SIG-M5 treated with dmso at 0.1 percent for 504 hours (cell line): ENCODE measurements around the gene TBC1D14.
"Not testable (repeated sequence)": the region's sequence is repeated elsewhere in the genome, so short reads cannot be mapped to it uniquely, and the experiment has no call there.

Source experiments
- DNase-seq: peaks from one replicate; lab custom pipeline; 2025; ENCODE audit not compliant: unreplicated experiment; lab: John Stamatoyannopoulos, UW

The TBC1D14 gene

GRCh38 chr4:6889736-6890324, 19.8 kb upstream of the TBC1D14 start:
- no peak for DNase-seq

GRCh38 chr4:6890358-6890757, 19.3 kb upstream of the TBC1D14 start:
- no peak for DNase-seq

GRCh38 chr4:6890971-6891370, 18.7 kb upstream of the TBC1D14 start:
- DNase-seq: not testable (repeated sequence)

GRCh38 chr4:6891436-6892170, 18.0 kb upstream of the TBC1D14 start:
- DNase-seq: peak; percentile 27

- DNase-seq: no peak
Measured at GRCh38 chr4:6892190-6892908, 17.3 kb upstream of the TBC1D14 start.

GRCh38 chr4:6892909-6893202, 16.8 kb upstream of the TBC1D14 start:
- DNase-seq: no peak

- peak; percentile 42 for DNase-seq
Measured at GRCh38 chr4:6893449-6894085, 16.1 kb upstream of the TBC1D14 start.

GRCh38 chr4:6894086-6894478, 15.5 kb upstream of the TBC1D14 start:
- DNase-seq: no peak

- no peak for DNase-seq
Measured at GRCh38 chr4:6894528-6895498, 14.8 kb upstream of the TBC1D14 start.

- DNase-seq: no peak
Measured at GRCh38 chr4:6896035-6896434, 13.6 kb upstream of the TBC1D14 start.

- DNase-seq: no peak
Measured at GRCh38 chr4:6898763-6899162, 10.9 kb upstream of the TBC1D14 start.

GRCh38 chr4:6900181-6900812, 9.3 kb upstream of the TBC1D14 start:
- no peak for DNase-seq

- no peak for DNase-seq
Measured at GRCh38 chr4:6900956-6901355, 8.7 kb upstream of the TBC1D14 start.

GRCh38 chr4:6901669-6902317, 7.8 kb upstream of the TBC1D14 start:
- DNase-seq: no peak

GRCh38 chr4:6902318-6903042, 7.1 kb upstream of the TBC1D14 start:
- no peak for DNase-seq

- no peak for DNase-seq
Measured at GRCh38 chr4:6905516-6906445, 3.8 kb upstream of the TBC1D14 start.

GRCh38 chr4:6906486-6906885, 3.1 kb upstream of the TBC1D14 start:
- DNase-seq: not testable (repeated sequence)

GRCh38 chr4:6907658-6908191, 1.9 kb upstream of the TBC1D14 start:
- DNase-seq: no peak
